GM23338 (cell line): ENCODE results near the gene SIK2. TPM values are rescaled to one million over a fixed set of nuclear protein-coding genes. Genes with fewer than 3 reads are reported as not detected.
A peak's percentile ranks its signal among the peaks of the same experiment; 100 is the strongest.

ENCODE experiments used
- ATAC-seq: fragments of 200-7000 bp; cut with Tn5 transposase; 3 replicates; pipeline ENCODE4 v1.9.1; 2020
- DNase-seq: peaks from one replicate; pipeline ENCODE4 v3.0.0-alpha.2; 2015; ENCODE audit warnings: low spot score
- H2AFZ ChIP-seq: fragments of 200-600 bp; sonication (generic); 2 replicates; pipeline ENCODE4 v1.8.0; 2016; ENCODE audit warnings: antibody characterized with exemption, mild to moderate bottlenecking, moderate library complexity
- H3F3A ChIP-seq: fragments of 200-600 bp; sonication (generic); replicated peaks from 2 replicates; pipeline ENCODE4 v1.8.0; 2017; ENCODE audit warnings: antibody characterized with exemption, mixed run types, low read depth
- H3K27ac ChIP-seq: fragments of 200-600 bp; sonication (generic); 2 replicates; pipeline ENCODE4 v1.6.1; 2016; ENCODE audit warnings: low read depth
- H3K27me3 ChIP-seq: fragments of 200-600 bp; sonication (generic); 2 replicates; pipeline ENCODE4 v1.8.0; 2016; ENCODE audit warnings: mild to moderate bottlenecking, mixed run types, moderate library complexity; ENCODE audit not compliant: insufficient read depth
- H3K36me3 ChIP-seq: fragments of 200-600 bp; sonication (generic); 2 replicates; pipeline ENCODE4 v1.8.0; 2016; ENCODE audit warnings: mild to moderate bottlenecking; ENCODE audit not compliant: insufficient read depth
- H3K4me1 ChIP-seq: fragments of 200-600 bp; sonication (generic); 2 replicates; pipeline ENCODE4 v1.8.0; 2016; ENCODE audit warnings: mild to moderate bottlenecking, moderate library complexity; ENCODE audit not compliant: insufficient read depth
- H3K4me2 ChIP-seq: fragments of 200-600 bp; sonication (generic); 2 replicates; pipeline ENCODE4 v1.7.1; 2017; ENCODE audit warnings: mixed run types
- H3K4me3 ChIP-seq: fragments of 200-600 bp; sonication (generic); 2 replicates; pipeline ENCODE4 v1.6.1; 2016; ENCODE audit warnings: mixed run types
- H3K79me2 ChIP-seq: fragments of 200-600 bp; sonication (generic); replicated peaks from 2 replicates; pipeline ENCODE4 v1.8.0; 2017; ENCODE audit warnings: mild to moderate bottlenecking; ENCODE audit not compliant: insufficient read depth
- H3K9me2 ChIP-seq: fragments of 200-600 bp; sonication (generic); 2 replicates; pipeline ENCODE4 v1.8.0; 2017; ENCODE audit not compliant: insufficient read depth
- H4K20me1 ChIP-seq: fragments of 200-600 bp; sonication (generic); replicated peaks from 2 replicates; pipeline ENCODE4 v1.8.0; 2017; ENCODE audit warnings: mild to moderate bottlenecking; ENCODE audit not compliant: insufficient read depth
- H3K27ac Mint-ChIP-seq: 2 replicates; pipeline ENCODE4 v1.8.0; 2020; ENCODE audit warnings: inconsistent platforms, mild to moderate bottlenecking, moderate library complexity, mixed read lengths
- H3K27me3 Mint-ChIP-seq: 3 replicates; pipeline ENCODE4 v1.8.0; 2022; ENCODE audit warnings: low read depth, mild to moderate bottlenecking, moderate library complexity, mixed read lengths, inconsistent platforms; ENCODE audit not compliant: insufficient read depth, poor library complexity
- H3K36me3 Mint-ChIP-seq: 3 replicates; pipeline ENCODE4 v1.8.0; 2021; ENCODE audit warnings: low read depth, mild to moderate bottlenecking, inconsistent platforms, moderate library complexity, mixed read lengths
- H3K4me1 Mint-ChIP-seq: 3 replicates; pipeline ENCODE4 v1.8.0; 2020; ENCODE audit warnings: mild to moderate bottlenecking, inconsistent platforms, mixed read lengths
- H3K4me3 Mint-ChIP-seq: 3 replicates; pipeline ENCODE4 v1.8.0; 2021; ENCODE audit warnings: moderate library complexity, mild to moderate bottlenecking, inconsistent platforms, mixed read lengths
- H3K9me3 Mint-ChIP-seq: 3 replicates; pipeline ENCODE4 v1.8.0; 2020; ENCODE audit warnings: moderate library complexity, mild to moderate bottlenecking, inconsistent platforms, mixed read lengths
- CREB1 ChIP-seq: fragments of 250-450 bp; sonication (Bioruptor Pico); IDR thresholded peaks from 2 replicates; pipeline ENCODE4 v1.5.0; 2020; ENCODE audit warnings: low read depth, mild to moderate bottlenecking, moderate library complexity
- CTCF ChIP-seq, 2 experiments: fragments of 200-600 bp in 1 of 2; sonication (generic) in 1 of 2; conservative IDR thresholded peaks; 2 replicates each; pipeline versions ENCODE4 v1.5.1 to v1.6.1; 2016 to 2017; ENCODE audit warnings: antibody characterized with exemption in 2 of 2, low read depth in 2 of 2, mild to moderate bottlenecking in 2 of 2, moderate library complexity in 1 of 2
- ETS1 ChIP-seq: IDR thresholded peaks from 2 replicates; pipeline ENCODE4 v1.6.1; 2016; ENCODE audit warnings: antibody characterized with exemption
- EZH2 ChIP-seq: fragments of 200-600 bp; sonication (generic); IDR thresholded peaks from one replicate; pipeline ENCODE4 v1.8.0; 2017; ENCODE audit warnings: antibody characterized with exemption, mild to moderate bottlenecking, low read depth; ENCODE audit not compliant: unreplicated experiment
- EZH2phosphoT487 ChIP-seq: fragments of 200-600 bp; sonication (generic); IDR thresholded peaks from one replicate; pipeline ENCODE4 v1.8.1; 2018; ENCODE audit warnings: antibody characterized with exemption; ENCODE audit not compliant: unreplicated experiment
- JUNB ChIP-seq: IDR thresholded peaks from one replicate; pipeline ENCODE4 v1.6.1; 2016; ENCODE audit warnings: antibody characterized with exemption; ENCODE audit not compliant: unreplicated experiment
- NANOG ChIP-seq: IDR thresholded peaks from 2 replicates; pipeline ENCODE4 v1.6.1; 2016; ENCODE audit warnings: antibody characterized with exemption, borderline replicate concordance
- REST ChIP-seq: IDR thresholded peaks from one replicate; pipeline ENCODE4 v1.6.1; 2018; ENCODE audit warnings: antibody characterized with exemption; ENCODE audit not compliant: unreplicated experiment
- STAT1 ChIP-seq: IDR thresholded peaks from one replicate; pipeline ENCODE4 v1.6.1; 2016; ENCODE audit warnings: antibody characterized with exemption; ENCODE audit not compliant: unreplicated experiment
- ZNF114 ChIP-seq: fragments of 250-450 bp; sonication (Bioruptor Pico); IDR thresholded peaks from 2 replicates; pipeline ENCODE4 v1.5.0; 2020; ENCODE audit warnings: mild to moderate bottlenecking, moderate library complexity
- ZNF462 ChIP-seq: fragments of 250-450 bp; sonication (Bioruptor Pico); IDR thresholded peaks from 2 replicates; pipeline ENCODE4 v1.5.0; 2020; ENCODE audit warnings: mild to moderate bottlenecking, moderate library complexity
- polyA plus RNA-seq: library from polyadenylated mRNA; unstranded; fragments of >200 nt; fragmentation: Nextera tagmentation; extraction: Ambion mirVana; gene quantifications from 2 replicates; pipeline ENCODE4 v1.2.1, GENCODE V29; 2016
- total RNA-seq: library from RNA; depleted of rRNA; stranded (reverse); fragments of >200 nt; shearing (Covaris generic); gene quantifications from 2 replicates; pipeline ENCODE4 v1.2.3, GENCODE V29; 2014

SIK2 gene
- total and polyA plus RNA-seq, 2 experiments from 2014 or later: 2.3 to 6.7 TPM

GRCh38 chr11:111722501-111722900, 120.3 kb downstream of the SIK2 start (continued):
- TF ChIP-seq CREB1 (CRISPR knock-in tag) (no peak), STAT1 (no peak), REST (no peak), ETS1 (no peak)

GRCh38 chr11:111723595-111723994, 121.3 kb downstream of the SIK2 start:
- H3K27me3 Mint-ChIP-seq: peaks cover 6% of the 10 kb centered on the region
- H3K36me3 Mint-ChIP-seq: peaks cover 36% of the 10 kb centered on the region
- Histone ChIP-seq H4K20me1 (peaks cover 12% of the 10 kb centered on the region; the same call in 1 of the 2 replicates), H2AFZ (no peak overlapping the region), H3K4me3 (no peak overlapping the region), H3K27ac (0 out of 2 replicates have a peak overlapping the region, but pooled peaks have one; percentile 57), H3K27me3 (no peaks in the 10 kb centered on the region), H3K9me2 (no peaks in the 10 kb centered on the region), H3K4me1 (peaks cover 10% of the 10 kb centered on the region), H3F3A (no peaks in the 10 kb centered on the region), H3K36me3 (0 out of 2 replicates have a peak, but pooled peaks cover 3% of the 10 kb centered on the region), H3K4me2 (peak overlapping the region; percentile 42), H3K79me2 (no peaks in the 10 kb centered on the region)
- DNase-seq (peak; percentile 45), ATAC-seq (peak; percentile 81)
- H3K9me3 Mint-ChIP-seq: no peaks in the 10 kb centered on the region
- no peak overlapping the region for H3K4me3 Mint-ChIP-seq
- H3K27ac Mint-ChIP-seq: peak overlapping the region; percentile 47; the same call in 1 of the 2 replicates
- H3K4me1 Mint-ChIP-seq: peaks cover 21% of the 10 kb centered on the region
- TF ChIP-seq ETS1 (no peak), CTCF (conservative IDR thresholded peaks at IDR 0.05; ENCODE audit: low read depth in 2 of 2) (no peak), ZNF114 (no peak), ZNF462 (CRISPR knock-in tag) (no peak), NANOG (no peak), STAT1 (no peak), CREB1 (CRISPR knock-in tag) (no peak), EZH2phosphoT487 (no peak), JUNB (no peak), EZH2 (no peak)
